ENCODE measurements around the gene LMCD1.

DNA sequence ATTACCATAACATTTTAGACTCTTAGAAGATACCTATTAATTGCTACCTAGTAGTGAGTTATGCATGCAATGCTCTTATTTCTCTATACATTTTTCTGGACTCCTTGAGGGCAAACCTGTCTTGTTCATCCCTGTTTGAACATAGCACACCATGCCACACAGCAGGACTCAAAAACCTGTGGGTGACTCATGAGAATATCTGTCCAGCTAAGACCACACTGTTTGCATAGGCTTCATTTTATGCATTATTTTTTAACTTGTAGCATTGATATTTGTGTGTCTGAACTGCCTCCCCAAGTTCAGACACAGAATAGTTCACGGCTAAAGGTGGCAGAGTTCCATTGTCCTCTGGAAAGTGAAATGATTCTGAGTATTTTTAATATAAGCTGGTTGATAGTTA, 1.8 kb downstream of the LMCD1 start:
- TF ChIP-seq, protein P1, sequence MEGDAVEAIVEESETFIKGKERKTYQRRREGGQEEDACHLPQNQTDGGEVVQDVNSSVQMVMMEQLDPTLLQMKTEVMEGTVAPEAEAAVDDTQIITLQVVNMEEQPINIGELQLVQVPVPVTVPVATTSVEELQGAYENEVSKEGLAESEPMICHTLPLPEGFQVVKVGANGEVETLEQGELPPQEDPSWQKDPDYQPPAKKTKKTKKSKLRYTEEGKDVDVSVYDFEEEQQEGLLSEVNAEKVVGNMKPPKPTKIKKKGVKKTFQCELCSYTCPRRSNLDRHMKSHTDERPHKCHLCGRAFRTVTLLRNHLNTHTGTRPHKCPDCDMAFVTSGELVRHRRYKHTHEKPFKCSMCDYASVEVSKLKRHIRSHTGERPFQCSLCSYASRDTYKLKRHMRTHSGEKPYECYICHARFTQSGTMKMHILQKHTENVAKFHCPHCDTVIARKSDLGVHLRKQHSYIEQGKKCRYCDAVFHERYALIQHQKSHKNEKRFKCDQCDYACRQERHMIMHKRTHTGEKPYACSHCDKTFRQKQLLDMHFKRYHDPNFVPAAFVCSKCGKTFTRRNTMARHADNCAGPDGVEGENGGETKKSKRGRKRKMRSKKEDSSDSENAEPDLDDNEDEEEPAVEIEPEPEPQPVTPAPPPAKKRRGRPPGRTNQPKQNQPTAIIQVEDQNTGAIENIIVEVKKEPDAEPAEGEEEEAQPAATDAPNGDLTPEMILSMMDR (conservative IDR thresholded peaks at IDR 0.05; ENCODE audit: low read length) = no peak
- no peak for TF ChIP-seq EZH2phosphoT487 (IDR thresholded peaks at IDR 0.05; ENCODE audit: borderline replicate concordance)

Measured in Loucy (cell line).